GM18868 (cell line): ENCODE measurements around the gene PRR14.
"Not testable (repeated sequence)": the region's sequence is repeated elsewhere in the genome, so short reads cannot be mapped to it uniquely, and the experiment has no call there.

Experiments
- ATAC-seq: cut with Tn5 transposase; IDR thresholded peaks from one replicate; pipeline ENCODE4 v1.9.1; 2021; ENCODE audit warnings: mild to moderate bottlenecking, moderate library complexity; ENCODE audit not compliant: unreplicated experiment

PRR14 gene

GRCh38 chr16:30628628-30629540 is 21.9 kb upstream of the PRR14 start:
- no peak for ATAC-seq

GRCh38 chr16:30632454-30632853 is 18.3 kb upstream of the PRR14 start:
- not testable (repeated sequence) for ATAC-seq

GRCh38 chr16:30633526-30633925 is 17.2 kb upstream of the PRR14 start:
- no peak for ATAC-seq

- no peak for ATAC-seq
Measured at GRCh38 chr16:30636599-30636998, 14.2 kb upstream of the PRR14 start.

- not testable (repeated sequence) for ATAC-seq
Measured at GRCh38 chr16:30637139-30637538, 13.6 kb upstream of the PRR14 start.

- ATAC-seq, result no peak
Measured at GRCh38 chr16:30637944-30638343, 12.8 kb upstream of the PRR14 start.

GRCh38 chr16:30641378-30641982 is 9.3 kb upstream of the PRR14 start:
- ATAC-seq, result no peak

- no peak for ATAC-seq
Measured at GRCh38 chr16:30644334-30644830, 6.4 kb upstream of the PRR14 start.

- ATAC-seq, result no peak
Measured at GRCh38 chr16:30645727-30646126, 5.0 kb upstream of the PRR14 start.

GRCh38 chr16:30647274-30647571 is 3.5 kb upstream of the PRR14 start:
- ATAC-seq, result no peak

- peak; percentile 6 for ATAC-seq
Measured at GRCh38 chr16:30649725-30650368, 913 bp upstream of the PRR14 start.

GRCh38 chr16:30651124-30652004 is 604 bp downstream of the PRR14 start:
- ATAC-seq, result peak; percentile 48

- no peak for ATAC-seq
Measured at GRCh38 chr16:30652005-30652296, 1.2 kb downstream of the PRR14 start.

- ATAC-seq, result no peak
Measured at GRCh38 chr16:30652718-30653117, 2.0 kb downstream of the PRR14 start.

- ATAC-seq, result no peak
Measured at GRCh38 chr16:30654856-30655255, 4.1 kb downstream of the PRR14 start.

- no peak for ATAC-seq
Measured at GRCh38 chr16:30655815-30656347, 5.1 kb downstream of the PRR14 start.

- no peak for ATAC-seq
Measured at GRCh38 chr16:30656388-30656787, 5.6 kb downstream of the PRR14 start.

- no peak for ATAC-seq
Measured at GRCh38 chr16:30656974-30657865, 6.5 kb downstream of the PRR14 start.

GRCh38 chr16:30657866-30658730 is 7.3 kb downstream of the PRR14 start, which contains the start of gene FBRS:
FBRS (plus strand) TSS chr16:30658431; CDS start chr16:30659519, 1,088 bp downstream.
- ATAC-seq, result peak; percentile 67
